Hepatocyte (in vitro differentiated cells): Measurements from ENCODE around the gene LRRN4CL. TPM values are rescaled to one million over a fixed set of nuclear protein-coding genes. Genes with fewer than 3 reads are reported as not detected.

ENCODE experiments used
- DNase-seq: peaks from one replicate; pipeline ENCODE4 v3.0.0-alpha.2; 2016; ENCODE audit warnings: low spot score
- H2AFZ ChIP-seq: fragments of 200-600 bp; sonication (generic); 2 replicates; pipeline ENCODE4 v1.6.0; 2016; ENCODE audit warnings: antibody characterized with exemption, mild to moderate bottlenecking
- H3K27ac ChIP-seq: fragments of 200-600 bp; sonication (generic); 2 replicates; pipeline ENCODE4 v1.5.1; 2016; ENCODE audit warnings: mild to moderate bottlenecking
- H3K27me3 ChIP-seq: fragments of 200-600 bp; sonication (generic); 2 replicates; pipeline ENCODE4 v1.6.1; 2016
- H3K36me3 ChIP-seq: fragments of 200-600 bp; sonication (generic); replicated peaks from 2 replicates; pipeline ENCODE4 v1.5.1; 2016; ENCODE audit warnings: low read depth; ENCODE audit not compliant: insufficient read depth
- H3K4me1 ChIP-seq: fragments of 200-600 bp; sonication (generic); 2 replicates; pipeline ENCODE4 v1.5.1; 2016; ENCODE audit warnings: mild to moderate bottlenecking, moderate library complexity; ENCODE audit not compliant: insufficient read depth
- H3K4me2 ChIP-seq: fragments of 200-600 bp; sonication (generic); 2 replicates; pipeline ENCODE4 v1.6.0; 2016
- H3K4me3 ChIP-seq: fragments of 200-600 bp; sonication (generic); 2 replicates; pipeline ENCODE4 v1.5.1; 2016; ENCODE audit warnings: mild to moderate bottlenecking
- H3K79me2 ChIP-seq: fragments of 200-600 bp; sonication (generic); 2 replicates; pipeline ENCODE4 v1.6.0; 2017; ENCODE audit warnings: mild to moderate bottlenecking
- H3K9me2 ChIP-seq: fragments of 200-600 bp; sonication (generic); replicated peaks from 2 replicates; pipeline ENCODE4 v1.6.0; 2017; ENCODE audit warnings: mild to moderate bottlenecking; ENCODE audit not compliant: insufficient read depth
- H3K9me3 ChIP-seq: fragments of 200-600 bp; sonication (generic); 2 replicates; pipeline ENCODE4 v1.5.1; 2016; ENCODE audit warnings: low read depth, mild to moderate bottlenecking
- H4K20me1 ChIP-seq: fragments of 200-600 bp; sonication (generic); 2 replicates; pipeline ENCODE4 v1.6.0; 2016; ENCODE audit warnings: mild to moderate bottlenecking; ENCODE audit not compliant: insufficient read depth, poor library complexity, severe bottlenecking
- EZH2 ChIP-seq: fragments of 200-600 bp; sonication (generic); IDR thresholded peaks from 2 replicates; pipeline ENCODE4 v1.6.1; 2016; ENCODE audit warnings: antibody characterized with exemption, mild to moderate bottlenecking, borderline replicate concordance
- EZH2phosphoT487 ChIP-seq: fragments of 200-600 bp; sonication (generic); IDR thresholded peaks from one replicate; pipeline ENCODE4 v1.6.1; 2018; ENCODE audit warnings: antibody characterized with exemption, mild to moderate bottlenecking, low read depth, moderate library complexity; ENCODE audit not compliant: unreplicated experiment, severe bottlenecking
- WGBS: methylation state at CpG from one replicate; pipeline ENCODE4 v1.1.6; 2016; ENCODE audit warnings: low lambda C conversion rate; ENCODE audit errors: missing lambda C conversion rate; 5-methylcytosine and 5-hydroxymethylcytosine counted together
- polyA plus RNA-seq: library from polyadenylated mRNA; unstranded; fragments of >200 nt; fragmentation: Nextera tagmentation; extraction: Ambion mirVana; gene quantifications from 2 replicates; pipeline ENCODE4 v1.2.1, GENCODE V29; 2016
- total RNA-seq: library from RNA; depleted of rRNA; stranded (reverse); fragments of >200 nt; gene quantifications from 2 replicates; pipeline ENCODE4 v1.2.3, GENCODE V29; 2014
- TF ChIP-seq, protein P1 (sequence below): fragments of 200-600 bp; sonication (generic); IDR thresholded peaks from 2 replicates; pipeline ENCODE4 v1.5.1; 2016; ENCODE audit warnings: antibody characterized with exemption, mild to moderate bottlenecking; ENCODE audit not compliant: poor library complexity

Gene LRRN4CL
- total and polyA plus RNA-seq, 2 experiments from 2014 or later: 0.40 to 0.41 TPM

DNA sequence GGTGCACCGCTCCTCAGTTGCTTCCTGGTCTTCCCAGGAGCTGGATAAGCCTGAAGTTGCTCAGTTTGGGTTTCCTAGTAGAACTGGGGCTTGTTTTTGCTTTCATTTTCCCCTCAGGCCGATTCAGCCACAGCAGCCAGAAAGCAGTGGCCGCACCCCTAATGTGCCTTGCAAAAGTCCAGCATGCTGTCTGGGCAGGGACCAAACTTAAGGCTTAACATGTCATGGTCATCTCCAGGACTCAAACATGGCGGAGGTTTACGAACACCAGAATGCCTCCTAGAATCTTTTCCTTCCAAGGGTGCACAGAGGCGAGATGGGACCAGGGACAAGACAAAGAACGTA is 20.6 kb upstream of the LRRN4CL start:
- no peaks in the 10 kb centered on the region for H3K36me3 ChIP-seq
- TF ChIP-seq EZH2 (no peak), EZH2phosphoT487 (no peak)
- TF ChIP-seq, protein P1, sequence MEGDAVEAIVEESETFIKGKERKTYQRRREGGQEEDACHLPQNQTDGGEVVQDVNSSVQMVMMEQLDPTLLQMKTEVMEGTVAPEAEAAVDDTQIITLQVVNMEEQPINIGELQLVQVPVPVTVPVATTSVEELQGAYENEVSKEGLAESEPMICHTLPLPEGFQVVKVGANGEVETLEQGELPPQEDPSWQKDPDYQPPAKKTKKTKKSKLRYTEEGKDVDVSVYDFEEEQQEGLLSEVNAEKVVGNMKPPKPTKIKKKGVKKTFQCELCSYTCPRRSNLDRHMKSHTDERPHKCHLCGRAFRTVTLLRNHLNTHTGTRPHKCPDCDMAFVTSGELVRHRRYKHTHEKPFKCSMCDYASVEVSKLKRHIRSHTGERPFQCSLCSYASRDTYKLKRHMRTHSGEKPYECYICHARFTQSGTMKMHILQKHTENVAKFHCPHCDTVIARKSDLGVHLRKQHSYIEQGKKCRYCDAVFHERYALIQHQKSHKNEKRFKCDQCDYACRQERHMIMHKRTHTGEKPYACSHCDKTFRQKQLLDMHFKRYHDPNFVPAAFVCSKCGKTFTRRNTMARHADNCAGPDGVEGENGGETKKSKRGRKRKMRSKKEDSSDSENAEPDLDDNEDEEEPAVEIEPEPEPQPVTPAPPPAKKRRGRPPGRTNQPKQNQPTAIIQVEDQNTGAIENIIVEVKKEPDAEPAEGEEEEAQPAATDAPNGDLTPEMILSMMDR: no peak
- no peaks in the 10 kb centered on the region for H4K20me1 ChIP-seq
- H2AFZ ChIP-seq: peak overlapping the region; percentile 87
- H3K79me2 ChIP-seq: peaks cover 13% of the 10 kb centered on the region
- H3K4me3 ChIP-seq: peak overlapping the region; percentile 26
- peaks cover 58% of the 10 kb centered on the region for H3K4me1 ChIP-seq
- H3K27ac ChIP-seq: peak overlapping the region; percentile 98
- peak overlapping the region; percentile 83 for H3K4me2 ChIP-seq
- WGBS: 82% methylated on average over 7 of the region's 7 CpGs
- no peaks in the 10 kb centered on the region for H3K9me2 ChIP-seq
- no peaks in the 10 kb centered on the region for H3K27me3 ChIP-seq
- H3K9me3 ChIP-seq: no peaks in the 10 kb centered on the region
- DNase-seq: peak; percentile 30

DNA sequence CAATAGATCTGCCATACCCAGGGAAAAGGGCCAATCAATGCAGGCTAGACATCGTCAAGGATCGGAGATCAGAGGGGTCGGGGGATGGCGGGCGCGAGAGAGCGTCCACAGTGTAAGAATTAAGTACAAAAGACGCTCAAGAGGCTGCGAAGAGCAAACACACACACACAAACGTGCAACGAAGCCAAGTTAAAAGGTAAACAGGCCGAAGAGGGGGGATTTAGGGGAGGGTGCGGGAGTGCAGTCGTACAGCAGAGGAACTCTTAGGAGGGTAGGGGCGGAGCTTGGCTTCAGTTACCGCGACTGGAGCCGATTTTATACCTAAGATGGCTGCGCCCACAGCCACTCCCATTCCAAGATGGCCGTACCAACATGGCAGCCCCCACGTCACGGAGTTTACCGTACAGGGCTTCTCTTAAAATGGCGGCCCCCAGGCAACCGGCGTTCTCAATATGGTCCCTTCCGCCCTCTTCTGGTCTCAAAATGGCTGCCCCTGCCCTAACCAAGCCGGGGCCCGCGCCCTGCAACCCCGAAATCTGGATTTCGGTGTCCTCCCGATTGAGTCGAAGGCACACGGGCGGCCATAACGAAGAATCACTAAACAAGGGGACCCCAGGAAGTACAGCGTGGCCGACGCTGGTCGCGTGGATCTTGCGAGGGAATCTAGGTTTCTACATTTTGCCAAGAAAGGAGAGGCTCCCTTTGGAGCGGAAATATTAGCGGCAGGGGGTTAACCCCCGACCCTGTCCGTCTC is 20.1 kb upstream of the LRRN4CL start:
- peak; percentile 99 for DNase-seq
- H4K20me1 ChIP-seq: no peaks in the 10 kb centered on the region
- H2AFZ ChIP-seq: peak overlapping the region; percentile 87
- peak overlapping the region; percentile 98 for H3K27ac ChIP-seq
- H3K9me3 ChIP-seq: no peaks in the 10 kb centered on the region
- WGBS: 6% methylated on average over 47 of the region's 47 CpGs
- H3K4me3 ChIP-seq: peak overlapping the region; percentile 34
- H3K36me3 ChIP-seq: no peaks in the 10 kb centered on the region
- H3K4me1 ChIP-seq: peaks cover 57% of the 10 kb centered on the region
- peaks cover 19% of the 10 kb centered on the region for H3K79me2 ChIP-seq
- no peaks in the 10 kb centered on the region for H3K9me2 ChIP-seq
- TF ChIP-seq, protein P1: no peak
- TF ChIP-seq EZH2 (no peak), EZH2phosphoT487 (no peak)
- peak overlapping the region; percentile 83 for H3K4me2 ChIP-seq
- H3K27me3 ChIP-seq: no peaks in the 10 kb centered on the region

DNA sequence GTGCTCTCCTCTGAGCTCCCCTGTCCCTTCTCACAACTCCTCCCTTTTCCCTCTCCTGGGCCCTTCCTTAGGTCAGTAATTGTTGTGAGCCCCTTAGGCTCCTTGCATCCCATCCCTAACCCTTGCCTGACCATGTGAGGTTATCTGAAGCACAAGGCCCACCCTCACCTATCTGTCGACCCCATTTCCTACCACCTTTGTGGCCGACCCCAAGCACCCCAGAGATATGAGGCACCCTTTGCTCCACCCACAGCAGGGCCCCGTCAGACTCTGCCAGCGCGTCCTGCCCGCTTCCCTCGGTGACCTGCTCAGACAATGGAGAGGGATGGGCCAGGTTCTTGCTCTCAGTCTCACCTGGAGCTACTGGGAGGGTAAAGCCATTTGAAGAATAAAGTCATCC is 19.5 kb upstream of the LRRN4CL start:
- H3K4me1 ChIP-seq: peaks cover 51% of the 10 kb centered on the region
- DNase-seq: peak; percentile 44

More for the DNA sequence above, 19.5 kb upstream of the LRRN4CL start:
- H2AFZ ChIP-seq: peak overlapping the region; percentile 67
- H3K9me2 ChIP-seq: no peaks in the 10 kb centered on the region
- peak overlapping the region; percentile 34 for H3K4me3 ChIP-seq
- H3K27me3 ChIP-seq: no peaks in the 10 kb centered on the region
- H3K79me2 ChIP-seq: peaks cover 25% of the 10 kb centered on the region
- H3K27ac ChIP-seq: peak overlapping the region; percentile 96
- 10% methylated on average over 7 of the region's 7 CpGs for WGBS
- peak overlapping the region; percentile 83 for H3K4me2 ChIP-seq
- no peaks in the 10 kb centered on the region for H3K36me3 ChIP-seq
- no peaks in the 10 kb centered on the region for H4K20me1 ChIP-seq
- TF ChIP-seq EZH2: no peak
- TF ChIP-seq, protein P1: no peak
- TF ChIP-seq EZH2phosphoT487: no peak
- no peaks in the 10 kb centered on the region for H3K9me3 ChIP-seq
